CD4-positive, alpha-beta T cell (primary cell): ENCODE data around the gene RGL1. TPM values are rescaled to one million over a fixed set of nuclear protein-coding genes. Genes with fewer than 3 reads are reported as not detected.

ENCODE experiments used
- ATAC-seq: fragments of 200-7000 bp; cut with Tn5 transposase; one replicate; pipeline ENCODE4 v1.10.0; 2022; ENCODE audit warnings: mild to moderate bottlenecking; ENCODE audit not compliant: poor library complexity
- CTCF ChIA-PET: fragments of 350-600 bp; sonication (Branson Sonifier 250); formaldehyde crosslinking; loops from one replicate; lab custom pipeline; 2021; ENCODE audit warnings: antibody characterized with exemption, inconsistent platforms; lab: Charles Lee
- POLR2A ChIA-PET: fragments of 350-600 bp; sonication (Branson Sonifier 250); formaldehyde crosslinking; loops from one replicate; lab custom pipeline; 2021; ENCODE audit warnings: antibody characterized with exemption, inconsistent platforms; lab: Charles Lee
- DNase-seq, 14 experiments: peaks; one replicate each; pipeline ENCODE4 v3.0.0-alpha.2; 2013 to 2020; ENCODE audit warnings: mixed read lengths in 2 of 14
- H3K27ac ChIP-seq, 2 donors: one replicate each; pipeline versions ENCODE4 v1.5.1 to v1.7.0; 2013; ENCODE audit warnings: low read length in 2 of 2, low read depth in 1 of 2, mild to moderate bottlenecking in 1 of 2
- H3K27me3 ChIP-seq, 2 experiments: 1 replicate in 1 of 2; 2 replicates in 1 of 2; pipeline versions ENCODE4 v1.6.1 to v1.7.0; 2013; ENCODE audit warnings: low read length in 2 of 2, control low read depth in 1 of 2, mild to moderate bottlenecking in 1 of 2, moderate library complexity in 1 of 2; ENCODE audit not compliant: insufficient read depth in 2 of 2, control insufficient read depth in 1 of 2
- H3K36me3 ChIP-seq: one replicate; pipeline ENCODE4 v1.6.1; 2013; ENCODE audit warnings: low read length, control low read depth; ENCODE audit not compliant: insufficient read depth
- H3K4me1 ChIP-seq: one replicate; pipeline ENCODE4 v1.6.1; 2013; ENCODE audit warnings: low read length, control low read depth; ENCODE audit not compliant: insufficient read depth
- H3K4me3 ChIP-seq: one replicate; pipeline ENCODE4 v1.5.1; 2013; ENCODE audit warnings: mild to moderate bottlenecking, low read length, moderate library complexity
- H3K9me3 ChIP-seq, 2 experiments: 1 replicate in 1 of 2; 2 replicates in 1 of 2; pipeline versions ENCODE4 v1.6.1 to v1.7.0; 2013; ENCODE audit warnings: low read length in 2 of 2, mild to moderate bottlenecking in 2 of 2, control low read depth in 1 of 2, moderate library complexity in 1 of 2; ENCODE audit not compliant: control insufficient read depth in 1 of 2, insufficient read depth in 1 of 2
- H3K27ac Mint-ChIP-seq: one replicate; pipeline ENCODE4 v1.8.0; 2020; ENCODE audit warnings: mixed read lengths
- H3K27me3 Mint-ChIP-seq: one replicate; pipeline ENCODE4 v1.8.0; 2021; ENCODE audit warnings: mixed read lengths
- H3K36me3 Mint-ChIP-seq: one replicate; pipeline ENCODE4 v1.8.0; 2021; ENCODE audit warnings: low read depth, mixed read lengths
- H3K4me1 Mint-ChIP-seq: one replicate; pipeline ENCODE4 v1.8.0; 2021; ENCODE audit warnings: low read depth, mixed read lengths
- H3K4me3 Mint-ChIP-seq: one replicate; pipeline ENCODE4 v1.8.0; 2020; ENCODE audit warnings: mild to moderate bottlenecking, mixed read lengths
- H3K9me3 Mint-ChIP-seq: one replicate; pipeline ENCODE4 v1.8.0; 2020; ENCODE audit warnings: mixed read lengths
- CTCF ChIP-seq: fragments of 200-600 bp; IDR thresholded peaks from one replicate; pipeline ENCODE4 v1.8.0; 2022; ENCODE audit warnings: antibody characterized with exemption, mild to moderate bottlenecking
- intact Hi-C, 2 experiments: fragments of 100-400 bp; cut with DNase I in 1 of 2; cut with micrococcal nuclease in 1 of 2; formaldehyde crosslinking; loops; one replicate each; pipeline versions ENCODE4 v1.15.1 to v1.9.0; 2023 to 2025; cut with DNase I, micrococcal nuclease
- total RNA-seq, 174 experiments: library from RNA in 2 of 174; stranded (reverse) in 2 of 174; gene quantifications; one replicate each; pipeline ENCODE4 v1.2.3 and lab custom pipeline; 2021 to 2026

Gene RGL1
- total RNA-seq, 2 experiments from 2014 or later = 1.2 to 1.8 TPM

- DNase-seq (no peak), ATAC-seq (no peak)
- intact Hi-C loops = no loop called here
- Mint-ChIP-seq H3K27me3 (no peaks in the 10 kb centered on the region), H3K4me3 (no peak overlapping the region), H3K9me3 (no peaks in the 10 kb centered on the region), H3K4me1 (peaks cover 22% of the 10 kb centered on the region), H3K27ac (no peak overlapping the region), H3K36me3 (no peaks in the 10 kb centered on the region)
- Histone ChIP-seq H3K4me3 (no peak overlapping the region), H3K27me3 (no peaks in the 10 kb centered on the region), H3K36me3 (no peaks in the 10 kb centered on the region), H3K9me3 (no peaks in the 10 kb centered on the region), H3K4me1 (peaks cover 3% of the 10 kb centered on the region), H3K27ac (no peak overlapping the region)
- TF ChIP-seq CTCF = no peak
- POLR2A ChIA-PET = no interaction called here
- CTCF ChIA-PET = no interaction called here
Measured at GRCh38 chr1:183871142-183871541, 66.2 kb downstream of the RGL1 start.

GRCh38 chr1:183871601-183872000 is 66.7 kb downstream of the RGL1 start:
- DNase-seq = no peak
- H3K36me3 Mint-ChIP-seq = no peaks in the 10 kb centered on the region
- Histone ChIP-seq H3K36me3 (no peaks in the 10 kb centered on the region), H3K4me1 (peaks cover 3% of the 10 kb centered on the region), H3K9me3 (no peaks in the 10 kb centered on the region), H3K27ac (no peak overlapping the region), H3K4me3 (no peak overlapping the region), H3K27me3 (no peaks in the 10 kb centered on the region)
- ChIA-PET POLR2A (no interaction called here), CTCF (no interaction called here)
- H3K27ac Mint-ChIP-seq = no peak overlapping the region
- peaks cover 22% of the 10 kb centered on the region for H3K4me1 Mint-ChIP-seq
- TF ChIP-seq CTCF = no peak
- no peaks in the 10 kb centered on the region for H3K9me3 Mint-ChIP-seq
- no peak overlapping the region for H3K4me3 Mint-ChIP-seq
- intact Hi-C loops = no loop called here
- H3K27me3 Mint-ChIP-seq = no peaks in the 10 kb centered on the region
- ATAC-seq = no peak

- CTCF ChIA-PET = no interaction called here
- TF ChIP-seq CTCF = no peak
- Histone ChIP-seq H3K27ac (no peak overlapping the region), H3K9me3 (no peaks in the 10 kb centered on the region), H3K4me1 (peaks cover 3% of the 10 kb centered on the region), H3K27me3 (no peaks in the 10 kb centered on the region), H3K4me3 (no peak overlapping the region), H3K36me3 (no peaks in the 10 kb centered on the region)
- no peaks in the 10 kb centered on the region for H3K9me3 Mint-ChIP-seq
- POLR2A ChIA-PET = no interaction called here
- no peaks in the 10 kb centered on the region for H3K27me3 Mint-ChIP-seq
- no peaks in the 10 kb centered on the region for H3K36me3 Mint-ChIP-seq
- no peak overlapping the region for H3K4me3 Mint-ChIP-seq
- H3K4me1 Mint-ChIP-seq = peaks cover 22% of the 10 kb centered on the region
- no peak for DNase-seq
- no peak for ATAC-seq
- H3K27ac Mint-ChIP-seq = no peak overlapping the region
- intact Hi-C loops = no loop called here
Measured at GRCh38 chr1:183872403-183872802, 67.5 kb downstream of the RGL1 start.
